Heart left ventricle (tissue), 16 donors: Measurements from ENCODE around the gene MTUS2. TPM values are rescaled to one million over a fixed set of nuclear protein-coding genes. Genes with fewer than 3 reads are reported as not detected.
A peak's percentile ranks its signal among the peaks of the same experiment; 100 is the strongest.

Experiments
- ATAC-seq, 4 donors: fragments of 200-7000 bp; cut with Tn5 transposase; one replicate each; pipeline ENCODE4 v1.9.1; 2020 to 2022; ENCODE audit warnings: moderate library complexity in 4 of 4, mild to moderate bottlenecking in 3 of 4, moderate number of reproducible peaks in 1 of 4
- DNase-seq, 5 donors: peaks; one replicate each; pipeline ENCODE4 v3.0.0-alpha.2; 2020
- H3K27ac ChIP-seq, 12 donors: fragments of 200-600 bp; sonication (generic) in 4 of 12; one replicate each; pipeline versions ENCODE4 v1.5.0 to v1.8.0; 2016 to 2022; ENCODE audit warnings: mild to moderate bottlenecking in 2 of 12
- H3K27me3 ChIP-seq, 9 donors: fragments of 200-600 bp; sonication (generic) in 2 of 9; one replicate each; pipeline versions ENCODE4 v1.5.1 to v1.8.0; 2016 to 2022; ENCODE audit warnings: mild to moderate bottlenecking in 3 of 9
- H3K36me3 ChIP-seq, 9 donors: fragments of 200-600 bp; sonication (generic) in 2 of 9; one replicate each; pipeline versions ENCODE4 v1.5.0 to v1.8.0; 2018 to 2022; ENCODE audit warnings: mild to moderate bottlenecking in 2 of 9
- H3K4me1 ChIP-seq, 12 donors: fragments of 200-600 bp; sonication (generic) in 4 of 12; one replicate each; pipeline versions ENCODE4 v1.5.0 to v1.8.0; 2016 to 2022; ENCODE audit warnings: mild to moderate bottlenecking in 3 of 12
- H3K4me3 ChIP-seq, 12 donors: fragments of 200-600 bp; sonication (generic) in 4 of 12; one replicate each; pipeline versions ENCODE4 v1.5.0 to v1.8.0; 2017 to 2022; ENCODE audit warnings: mild to moderate bottlenecking in 9 of 12, moderate library complexity in 4 of 12
- H3K9me3 ChIP-seq, 12 donors: fragments of 200-600 bp; sonication (generic) in 4 of 12; one replicate each; pipeline versions ENCODE4 v1.5.0 to v1.8.0; 2016 to 2022; ENCODE audit warnings: mild to moderate bottlenecking in 1 of 12
- CTCF ChIP-seq, 12 donors: fragments of 200-600 bp; sonication (generic) in 4 of 12; IDR thresholded peaks; one replicate each; pipeline versions ENCODE4 v1.5.0 to v1.8.0; 2018 to 2022; ENCODE audit warnings: antibody characterized with exemption in 12 of 12, mild to moderate bottlenecking in 5 of 12
- POLR2A ChIP-seq, 2 donors: fragments of 450-650 bp; IDR thresholded peaks; one replicate each; pipeline ENCODE4 v1.6.1; 2017; ENCODE audit warnings: antibody characterized with exemption in 2 of 2, mild to moderate bottlenecking in 2 of 2, moderate library complexity in 2 of 2
- WGBS, 4 donors: extraction: QIAGEN DNeasy Blood & Tissue Kit in 2 of 4; methylation state at CpG; one replicate each; pipeline versions ENCODE4 v1.1.5 to v1.1.7; 2013 to 2018; 5-methylcytosine and 5-hydroxymethylcytosine counted together
- intact Hi-C, 10 donors: fragments of 100-400 bp; cut with DNase I; formaldehyde crosslinking; loops; one replicate each; pipeline versions ENCODE4 v1.11.1 to v1.14.2; 2022
- polyA plus RNA-seq, 2 donors: library from polyadenylated mRNA; stranded (reverse); fragments of 200-250 nt; gene quantifications; one replicate each; pipeline ENCODE4 v1.2.3, GENCODE V29; 2013
- total RNA-seq, 9 donors: library from RNA; depleted of rRNA in 2 of 9; stranded (reverse); fragments of >200 nt in 2 of 9; fragmentation: NEBNext Ultra II Directional in 3 of 9; extraction: Animal tissue kit (Norgen Biotek cat#: 25700) in 3 of 9; gene quantifications; one replicate each; pipeline versions ENCODE4 v1.1.0 to v1.2.4, GENCODE V29; 2016 to 2023
- donor health status: ischemic (EF 13 %, LVEDD 7.1; RV severe dilation, severe dysfunction).
- donor health status: healthy with polysubstance abuse.
- donor health status: DM: no; HTN: yes; CAD: no.
- donor health status: DM: no; HTN: no; CAD: no.
- donor health status: ischemic (EF 25% LVEDD 6.9; RV normal size, moderate dysfunction).
- donor health status: ischemic (EF 25% LVEDD 5.7; RV mildly dilated, moderate dysfunction).
- donor health status: healthy.
- donor health status: DM: yes; HTN: yes; CAD: no.
- donor health status: ischemic (EF 35%, LVEDD 5.7; RV mildly dilated, moderate dysfunction).
- donor health status: nonischemic (EF 11% LVEDD 7.7; RV severe dilation, severe dysfunction).
- donor health status: DM: yes; HTN: yes; CAD: no.
- donor health status: PGD.
- donor health status: ischemic (EF 29% LVEDD 5.4; RV normal size, mild dysfunction).
- donor health status: nonischemic (EF 23%, LVEDD 6.1; RV moderate dilation, normal function).

The MTUS2 gene
- total and polyA plus RNA-seq, 11 donors, result 28.7 to 174 (median 67.9) TPM

DNA sequence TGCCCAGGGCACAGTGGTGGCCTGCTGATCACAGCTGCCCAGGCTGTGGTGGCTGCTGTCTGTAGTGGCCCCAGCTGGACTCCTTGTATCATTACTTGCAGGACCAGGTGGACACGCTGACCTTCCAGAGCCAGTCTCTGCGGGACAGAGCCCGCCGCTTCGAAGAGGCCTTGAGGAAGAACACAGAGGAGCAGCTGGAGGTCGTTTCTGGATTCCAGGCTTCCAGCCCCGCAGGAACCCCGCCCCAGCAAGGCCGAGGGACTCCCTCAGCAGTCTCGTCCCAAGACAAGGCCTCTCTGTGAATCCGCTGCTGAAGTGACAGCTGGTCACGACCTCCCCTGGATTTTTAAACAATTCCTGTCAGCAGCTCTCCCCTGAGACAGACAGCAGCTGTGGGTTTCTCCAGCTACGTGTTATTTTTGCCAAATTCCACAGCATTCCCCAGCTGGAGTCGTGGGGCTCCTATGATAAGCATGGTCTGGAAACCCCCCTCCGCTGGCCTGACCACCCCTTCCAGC is 677.1 kb downstream of the MTUS2 start:
- peaks cover 0 to 51% (median 8%) of the 10 kb centered on the region in 9 donors for H3K36me3 ChIP-seq
- TF ChIP-seq POLR2A (IDR thresholded peaks at IDR 0.05), result no peak
- TF ChIP-seq CTCF (IDR thresholded peaks at IDR 0.05), result peak in 1 of 12 donors; percentile 7
- H3K27me3 ChIP-seq, result no peaks in the 10 kb centered on the region
- WGBS, 4 donors, result 20 to 29% (median 25%) methylated on average over 7 to 15 of the region's 15 CpGs
- no peaks in the 10 kb centered on the region for H3K9me3 ChIP-seq
- no peak overlapping the region for H3K4me3 ChIP-seq
- peak; percentile 64 to 79 (median 70) for ATAC-seq
- intact Hi-C loops, result loop anchor here in 2 of 10 donors (2.0 to 5.0 kb wide), 2 partner anchors 26 to 345 kb away; no protein-coding TSS in a partner anchor
- peaks cover 0 to 22% (median 13%) of the 10 kb centered on the region in 12 donors for H3K4me1 ChIP-seq
- DNase-seq, result peak; percentile 80 to 91 (median 80)
- H3K27ac ChIP-seq, result peak overlapping the region in 5 of 12 donors; percentile 1 to 22 (median 13)

- Histone ChIP-seq H3K27ac (no peak overlapping the region), H3K9me3 (no peaks in the 10 kb centered on the region), H3K27me3 (no peaks in the 10 kb centered on the region), H3K4me3 (no peak overlapping the region), H3K36me3 (peaks cover 0 to 40% (median 10%) of the 10 kb centered on the region in 9 donors), H3K4me1 (peaks cover 0 to 22% (median 13%) of the 10 kb centered on the region in 12 donors)
- 87 to 91% (median 90%) methylated on average over 12 to 13 of the region's 13 CpGs for WGBS, 4 donors
- no peak for TF ChIP-seq CTCF (IDR thresholded peaks at IDR 0.05)
- no peak for TF ChIP-seq POLR2A (IDR thresholded peaks at IDR 0.05)
- intact Hi-C loops, result loop anchor here in 1 of 10 donors (5.0 kb wide), 1 partner anchor 344 kb away; no protein-coding TSS in a partner anchor
- DNase-seq, result no peak
- ATAC-seq, result no peak
Measured at GRCh38 chr13:29498426-29499040, 678.4 kb downstream of the MTUS2 start.

DNA sequence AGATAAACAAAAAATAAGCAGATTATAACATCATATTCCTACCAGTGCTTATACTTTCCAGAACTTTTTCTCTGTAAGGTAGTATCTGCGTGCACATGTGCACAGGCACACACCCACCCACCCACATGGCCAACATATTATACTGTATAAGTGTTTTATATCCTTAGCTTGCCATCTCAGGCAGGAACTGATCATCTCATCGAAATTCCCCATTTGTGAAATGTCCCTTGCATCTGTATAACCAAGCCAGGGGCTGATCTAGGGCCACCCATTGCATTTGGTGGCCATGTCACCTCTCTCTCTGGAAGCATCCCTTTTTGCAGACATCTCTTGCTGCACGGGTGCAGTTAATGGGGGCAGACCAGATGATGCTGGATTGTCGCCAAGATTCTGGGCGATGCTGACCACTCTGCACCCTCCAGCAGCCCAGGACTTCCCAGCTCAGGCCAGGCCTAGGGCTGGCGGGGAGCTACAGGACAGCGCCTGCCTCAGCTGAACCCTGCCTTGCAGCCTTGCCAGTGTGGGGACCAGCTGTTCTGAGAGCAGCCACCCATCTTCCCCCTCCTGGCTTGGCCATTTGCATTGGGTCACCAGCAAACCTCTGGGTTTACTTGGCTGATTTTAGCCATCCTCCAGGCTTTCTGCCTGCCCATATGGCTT is 679.5 kb downstream of the MTUS2 start:
- Histone ChIP-seq H3K9me3 (no peaks in the 10 kb centered on the region), H3K27me3 (no peaks in the 10 kb centered on the region), H3K4me3 (no peak overlapping the region), H3K4me1 (peaks cover 0 to 22% (median 13%) of the 10 kb centered on the region in 12 donors), H3K36me3 (peaks cover 0 to 36% (median 13%) of the 10 kb centered on the region in 9 donors), H3K27ac (no peak overlapping the region)
- whole genome bisulfite sequencing, 4 donors, result 70 to 82% (median 73%) methylated on average over 4 to 7 of the region's 7 CpGs
- ATAC-seq (no peak), DNase-seq (no peak)
- TF ChIP-seq CTCF (IDR thresholded peaks at IDR 0.05), result no peak
- intact Hi-C loops, result loop anchor here in 3 of 10 donors (5.0 to 10.0 kb wide), 3 partner anchors 343 to 425 kb away; no protein-coding TSS in a partner anchor

DNA sequence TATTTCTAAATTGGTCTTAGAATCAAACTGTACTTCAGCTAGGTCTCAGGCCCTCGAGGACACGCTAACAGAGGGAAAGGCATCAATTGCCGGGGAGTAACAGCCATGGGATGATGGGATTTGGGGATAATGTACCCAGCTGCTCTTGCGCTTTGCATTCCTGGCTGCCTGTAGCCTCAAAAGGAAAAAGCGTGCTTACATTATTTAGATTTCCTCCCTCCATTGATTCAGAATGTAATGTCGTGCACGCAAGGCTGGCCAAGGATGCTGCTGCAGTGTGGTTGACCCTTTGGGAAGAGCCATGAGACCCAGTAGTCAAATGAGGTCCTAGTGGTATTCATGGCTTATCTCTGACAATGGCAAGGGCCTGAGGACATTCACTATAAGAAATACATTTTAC is 680.2 kb downstream of the MTUS2 start:
- intact Hi-C loops, result loop anchor here in 2 of 10 donors (10.0 kb wide), 2 partner anchors 344 to 424 kb away; no protein-coding TSS in a partner anchor
- no peak for TF ChIP-seq POLR2A (IDR thresholded peaks at IDR 0.05)
- no peak for TF ChIP-seq CTCF (IDR thresholded peaks at IDR 0.05)
- no peak overlapping the region for H3K4me3 ChIP-seq
- H3K36me3 ChIP-seq, result peaks cover 0 to 36% (median 13%) of the 10 kb centered on the region in 9 donors
- H3K4me1 ChIP-seq, result peaks cover 0 to 21% (median 13%) of the 10 kb centered on the region in 12 donors
- DNase-seq (no peak), ATAC-seq (no peak)
- peaks cover 0 to 4% (median 0%) of the 10 kb centered on the region in 9 donors for H3K27me3 ChIP-seq
- H3K27ac ChIP-seq, result no peak overlapping the region
- no peaks in the 10 kb centered on the region for H3K9me3 ChIP-seq
- 84 to 92% (median 90%) methylated on average over 7 of the region's 7 CpGs for WGBS, 4 donors
